D721Med (cell line): ENCODE results near the gene ERBB2.
"Not testable (repeated sequence)": the region's sequence is repeated elsewhere in the genome, so short reads cannot be mapped to it uniquely, and the experiment has no call there.

Source experiments
- DNase-seq: peaks from one replicate; pipeline ENCODE4 v3.0.0; 2011; ENCODE audit warnings: low spot score; ENCODE audit not compliant: insufficient read length
- FAIRE-seq: peaks from 2 replicates; lab custom pipeline; 2011; peaks lifted over from hg19 to GRCh38; lab: Jason Lieb, UNC
- CTCF ChIP-seq: IDR thresholded peaks from 2 replicates; pipeline ENCODE4 v1.5.1; 2012; ENCODE audit warnings: mild to moderate bottlenecking, control low read depth; ENCODE audit not compliant: insufficient read depth; ENCODE audit errors: missing control alignments

ERBB2 gene

GRCh38 chr17:39759204-39759603 is 59.3 kb downstream of the ERBB2 start:
- no peak for TF ChIP-seq CTCF
- DNase-seq (no peak), FAIRE-seq (no peak)

GRCh38 chr17:39761861-39762496 is 62.1 kb downstream of the ERBB2 start:
- no peak for FAIRE-seq
- DNase-seq: no peak
- TF ChIP-seq CTCF: no peak

GRCh38 chr17:39763051-39763820 is 63.4 kb downstream of the ERBB2 start:
- DNase-seq (no peak), FAIRE-seq (peak; percentile 6)
- no peak for TF ChIP-seq CTCF

- not testable (repeated sequence) for DNase-seq, FAIRE-seq
Observed at GRCh38 chr17:39764171-39764570, 64.3 kb downstream of the ERBB2 start.

- DNase-seq (no peak), FAIRE-seq (no peak)
- TF ChIP-seq CTCF: no peak
Observed at GRCh38 chr17:39765175-39765574, 65.3 kb downstream of the ERBB2 start.

GRCh38 chr17:39765766-39766165 is 65.9 kb downstream of the ERBB2 start:
- no peak for TF ChIP-seq CTCF
- FAIRE-seq: no peak

GRCh38 chr17:39767147-39767546 is 67.3 kb downstream of the ERBB2 start:
- FAIRE-seq: no peak

More at GRCh38 chr17:39765766-39766165, 65.9 kb downstream of the ERBB2 start:
- DNase-seq: no peak

More at GRCh38 chr17:39767147-39767546, 67.3 kb downstream of the ERBB2 start:
- TF ChIP-seq CTCF: no peak
- DNase-seq: no peak
